T-cell (primary cell): ENCODE results near the gene RAB11A. TPM values are rescaled to one million over a fixed set of nuclear protein-coding genes. Genes with fewer than 3 reads are reported as not detected.
A peak's percentile ranks its signal among the peaks of the same experiment; 100 is the strongest.

Experiments
- ATAC-seq, 4 experiments: fragments of 200-7000 bp in 3 of 4; fragments of 150-1000 bp in 1 of 4; cut with Tn5 transposase; replicated peaks in 1 of 4; 1 replicate in 3 of 4; 2 replicates in 1 of 4; pipeline ENCODE4 v1.10.0; 2021; ENCODE audit warnings: moderate library complexity in 3 of 4, mild to moderate bottlenecking in 2 of 4, moderate number of reproducible peaks in 1 of 4
- CTCF ChIA-PET, 2 donors: fragments of 300-600 bp; sonication (Branson Sonifier 250); formaldehyde crosslinking; loops; one replicate each; lab custom pipeline; 2022; ENCODE audit warnings: antibody characterized with exemption in 2 of 2; lab: Charles Lee
- POLR2A ChIA-PET, 2 donors: fragments of 300-600 bp; sonication (Branson Sonifier 250); formaldehyde crosslinking; loops; one replicate each; lab custom pipeline; 2022; ENCODE audit warnings: antibody characterized with exemption in 2 of 2; lab: Charles Lee
- DNase-seq, 35 experiments: peaks; one replicate each; pipeline versions ENCODE4 v3.0.0 to v3.0.0-alpha.2; 2013 to 2023
- H3K27ac ChIP-seq: one replicate; pipeline ENCODE4 v1.5.1; 2013; ENCODE audit warnings: low read length
- H3K27me3 ChIP-seq, 2 experiments: replicated peaks in 1 of 2; 1 replicate in 1 of 2; 2 replicates in 1 of 2; pipeline versions ENCODE4 v1.6.1 to v1.7.0; 2013; ENCODE audit warnings: low read length in 1 of 2, mixed read lengths in 1 of 2; ENCODE audit not compliant: control insufficient read depth in 2 of 2, insufficient read depth in 2 of 2; ENCODE audit errors: extremely low read depth in 1 of 2
- H3K36me3 ChIP-seq, 2 donors: 1 replicate in 1 of 2; 2 replicates in 1 of 2; pipeline versions ENCODE4 v1.6.1 to v1.7.0; 2013; ENCODE audit warnings: low read length in 1 of 2; ENCODE audit not compliant: control insufficient read depth in 2 of 2, insufficient read depth in 1 of 2; ENCODE audit errors: extremely low read depth in 1 of 2
- H3K4me1 ChIP-seq, 2 experiments: 1 replicate in 1 of 2; 2 replicates in 1 of 2; pipeline versions ENCODE4 v1.6.1 to v1.7.0; 2013; ENCODE audit warnings: low read length in 2 of 2, mixed read lengths in 1 of 2; ENCODE audit not compliant: insufficient read depth in 2 of 2, control insufficient read depth in 1 of 2; ENCODE audit errors: extremely low read depth in 1 of 2
- H3K4me3 ChIP-seq, 2 donors: 1 replicate in 1 of 2; 2 replicates in 1 of 2; pipeline versions ENCODE4 v1.5.1 to v1.7.0; 2013; ENCODE audit warnings: mild to moderate bottlenecking in 2 of 2, low read length in 1 of 2, moderate library complexity in 1 of 2; ENCODE audit not compliant: control insufficient read depth in 1 of 2; ENCODE audit errors: extremely low read depth in 1 of 2
- H3K9me3 ChIP-seq: 2 replicates; pipeline ENCODE4 v1.7.0; 2013
- H3K27ac Mint-ChIP-seq, 2 donors: one replicate each; pipeline ENCODE4 v1.8.0; 2020 to 2021; ENCODE audit warnings: mild to moderate bottlenecking in 2 of 2, mixed read lengths in 2 of 2
- H3K27me3 Mint-ChIP-seq, 2 donors: one replicate each; pipeline ENCODE4 v1.8.0; 2021 to 2022; ENCODE audit warnings: mixed read lengths in 2 of 2
- H3K36me3 Mint-ChIP-seq: one replicate; pipeline ENCODE4 v1.8.0; 2021; ENCODE audit warnings: mixed read lengths
- H3K4me1 Mint-ChIP-seq, 3 donors: one replicate each; pipeline ENCODE4 v1.8.0; 2020 to 2022; ENCODE audit warnings: mixed read lengths in 3 of 3, mild to moderate bottlenecking in 1 of 3
- H3K4me3 Mint-ChIP-seq, 3 donors: one replicate each; pipeline ENCODE4 v1.8.0; 2020 to 2022; ENCODE audit warnings: mild to moderate bottlenecking in 3 of 3, mixed read lengths in 3 of 3, moderate library complexity in 3 of 3
- H3K9me3 Mint-ChIP-seq, 3 donors: one replicate each; pipeline ENCODE4 v1.8.0; 2020 to 2022; ENCODE audit warnings: mixed read lengths in 3 of 3
- WGBS: methylation state at CpG from one replicate; pipeline ENCODE4 v1.1.5; 2013; ENCODE audit warnings: missing lambda C conversion rate; ENCODE audit not compliant: insufficient coverage; 5-methylcytosine and 5-hydroxymethylcytosine counted together
- total RNA-seq, 35 experiments: library from RNA in 6 of 35; stranded (reverse) in 6 of 35; fragments of 120-200 nt in 1 of 35; gene quantifications; one replicate each; pipeline versions ENCODE4 v1.2.1 to v1.2.4 and lab custom pipeline; 2013 to 2026

RAB11A gene
- total RNA-seq, 5 donors from 2014 or later (not counting 1 experiment from before 2014, with no cell fraction given), result 82.4 to 103 (median 97.5) TPM

- peaks cover 51% of the 10 kb centered on the region for H3K36me3 Mint-ChIP-seq
- ATAC-seq, result no peak
- H3K27ac ChIP-seq, result no peak overlapping the region
- peak in 1 of 35 experiments; percentile 25 for DNase-seq
- POLR2A ChIA-PET, result interaction anchor here in 1 of 2 donors (0.7 kb wide), 1 partner anchor 34 kb away, joined by 3 read pairs; no protein-coding TSS in a partner anchor
- H3K9me3 Mint-ChIP-seq, result no peaks in the 10 kb centered on the region
- peak overlapping the region; percentile 19 to 76 for H3K27ac Mint-ChIP-seq
- H3K27me3 Mint-ChIP-seq, result no peaks in the 10 kb centered on the region
- H3K4me3 Mint-ChIP-seq, result no peak overlapping the region
- H3K4me1 ChIP-seq, result peaks cover 22 to 59% of the 10 kb centered on the region in 2 experiments
- H3K4me1 Mint-ChIP-seq, result peaks cover 76 to 87% (median 82%) of the 10 kb centered on the region in 3 donors
- CTCF ChIA-PET, result interaction anchor here (0.6 to 1.2 kb wide), 3 partner anchors 14 to 376 kb away, joined by 3 read pairs; no protein-coding TSS in a partner anchor
- H3K36me3 ChIP-seq, result peaks cover 0 to 29% of the 10 kb centered on the region in 2 donors
- H3K9me3 ChIP-seq, result no peaks in the 10 kb centered on the region
- H3K4me3 ChIP-seq, result no peak overlapping the region
- no peaks in the 10 kb centered on the region for H3K27me3 ChIP-seq
Observed at GRCh38 chr15:65884511-65884910, 15.2 kb downstream of the RAB11A start.

- peak overlapping the region; percentile 46 to 73 for H3K27ac Mint-ChIP-seq
- peaks cover 51% of the 10 kb centered on the region for H3K36me3 Mint-ChIP-seq
- no peaks in the 10 kb centered on the region for H3K9me3 ChIP-seq
- H3K27ac ChIP-seq, result no peak overlapping the region
- CTCF ChIA-PET, result no interaction called here
- peaks cover 80 to 88% (median 81%) of the 10 kb centered on the region in 3 donors for H3K4me1 Mint-ChIP-seq
- H3K9me3 Mint-ChIP-seq, result no peaks in the 10 kb centered on the region
- H3K4me3 Mint-ChIP-seq, result no peak overlapping the region
- WGBS, result 96% methylated on average over 3 of the region's 4 CpGs
- peaks cover 0 to 19% of the 10 kb centered on the region in 2 donors for H3K36me3 ChIP-seq
- H3K4me1 ChIP-seq, result peaks cover 22 to 59% of the 10 kb centered on the region in 2 experiments
- DNase-seq (no peak), ATAC-seq (no peak)
- POLR2A ChIA-PET, result no interaction called here
- no peaks in the 10 kb centered on the region for H3K27me3 Mint-ChIP-seq
- H3K27me3 ChIP-seq, result no peaks in the 10 kb centered on the region
- no peak overlapping the region for H3K4me3 ChIP-seq
Observed at GRCh38 chr15:65885668-65886218, 16.5 kb downstream of the RAB11A start.

- Mint-ChIP-seq H3K4me1 (peaks cover 65 to 82% (median 76%) of the 10 kb centered on the region in 3 donors), H3K4me3 (peak overlapping the region; percentile 11 to 65 (median 29)), H3K27ac (peak overlapping the region; percentile 88 to 93), H3K27me3 (no peaks in the 10 kb centered on the region), H3K36me3 (peaks cover 53% of the 10 kb centered on the region), H3K9me3 (no peaks in the 10 kb centered on the region)
- DNase-seq (peak in 27 of 35 experiments; percentile 10 to 76 (median 36)), ATAC-seq (peak; percentile 89 to 98 (median 96))
- H3K27me3 ChIP-seq, result no peaks in the 10 kb centered on the region
- H3K4me1 ChIP-seq, result peaks cover 16 to 46% of the 10 kb centered on the region in 2 experiments
- POLR2A ChIA-PET, result interaction anchor here (0.6 to 0.7 kb wide), 3 partner anchors 19 to 584 kb away, joined by 3 to 4 read pairs (median 3); no protein-coding TSS in a partner anchor
- no peaks in the 10 kb centered on the region for H3K9me3 ChIP-seq
- CTCF ChIA-PET, result interaction anchor here in 1 of 2 donors (1.2 kb wide), 1 partner anchor 19 kb away, joined by 4 read pairs; the partner anchor contains the start of gene RAB11A
- H3K4me3 ChIP-seq, result no peak overlapping the region
- WGBS, result 0% methylated on average over 3 of the region's 3 CpGs
- peaks cover 0 to 18% of the 10 kb centered on the region in 2 donors for H3K36me3 ChIP-seq
- H3K27ac ChIP-seq, result peak overlapping the region; percentile 50
Observed at GRCh38 chr15:65887565-65887964, 18.3 kb downstream of the RAB11A start.

- H3K27me3 ChIP-seq, result no peaks in the 10 kb centered on the region
- peaks cover 0 to 22% of the 10 kb centered on the region in 2 donors for H3K36me3 ChIP-seq
- H3K27ac ChIP-seq, result peak overlapping the region; percentile 50
- no peaks in the 10 kb centered on the region for H3K9me3 Mint-ChIP-seq
- H3K36me3 Mint-ChIP-seq, result peaks cover 52% of the 10 kb centered on the region
- ATAC-seq (peak in 1 of 4 experiments; percentile 29), DNase-seq (peak in 1 of 35 experiments; percentile 41)
- no CpG with 5 or more reads among the region's 3 CpGs for WGBS
- no peak overlapping the region for H3K4me3 ChIP-seq
- H3K27ac Mint-ChIP-seq, result peak overlapping the region; percentile 88 to 93
- no peak overlapping the region for H3K4me3 Mint-ChIP-seq
- CTCF ChIA-PET, result interaction anchor here in 1 of 2 donors (0.7 kb wide), 1 partner anchor 370 kb away, joined by 3 read pairs; no protein-coding TSS in a partner anchor
- H3K27me3 Mint-ChIP-seq, result no peaks in the 10 kb centered on the region
- peaks cover 52 to 71% (median 63%) of the 10 kb centered on the region in 3 donors for H3K4me1 Mint-ChIP-seq
- no peaks in the 10 kb centered on the region for H3K9me3 ChIP-seq
- POLR2A ChIA-PET, result no interaction called here
- H3K4me1 ChIP-seq, result peaks cover 13 to 39% of the 10 kb centered on the region in 2 experiments
Observed at GRCh38 chr15:65888981-65889380, 19.7 kb downstream of the RAB11A start.

GRCh38 chr15:65893060-65893459, 23.8 kb downstream of the RAB11A start:
- POLR2A ChIA-PET, result no interaction called here
- peaks cover 0 to 23% of the 10 kb centered on the region in 2 donors for H3K36me3 ChIP-seq
- CTCF ChIA-PET, result no interaction called here

GRCh38 chr15:65896236-65896635, 26.9 kb downstream of the RAB11A start:
- Histone ChIP-seq H3K27ac (no peak overlapping the region), H3K4me1 (no peaks in the 10 kb centered on the region), H3K27me3 (no peaks in the 10 kb centered on the region), H3K36me3 (peaks cover 8 to 35% of the 10 kb centered on the region in 2 donors), H3K4me3 (no peak overlapping the region), H3K9me3 (no peaks in the 10 kb centered on the region)
- 83% methylated on average over 1 of the region's 2 CpGs for WGBS
- H3K27ac Mint-ChIP-seq, result no peak overlapping the region
- no peaks in the 10 kb centered on the region for H3K9me3 Mint-ChIP-seq
- POLR2A ChIA-PET, result no interaction called here
- no peak overlapping the region for H3K4me3 Mint-ChIP-seq
- no peak for ATAC-seq
- peaks cover 0 to 10% (median 6%) of the 10 kb centered on the region in 3 donors for H3K4me1 Mint-ChIP-seq
- CTCF ChIA-PET, result no interaction called here
- H3K36me3 Mint-ChIP-seq, result peaks cover 51% of the 10 kb centered on the region
- no peaks in the 10 kb centered on the region for H3K27me3 Mint-ChIP-seq
- DNase-seq, result no peak

More at GRCh38 chr15:65893060-65893459, 23.8 kb downstream of the RAB11A start:
- H3K36me3 Mint-ChIP-seq, result peaks cover 45% of the 10 kb centered on the region
- no peak overlapping the region for H3K4me3 ChIP-seq
- DNase-seq (no peak), ATAC-seq (no peak)
- H3K27me3 Mint-ChIP-seq, result no peaks in the 10 kb centered on the region
- peaks cover 3 to 15% of the 10 kb centered on the region in 2 experiments for H3K4me1 ChIP-seq
- H3K9me3 ChIP-seq, result no peaks in the 10 kb centered on the region
- no peaks in the 10 kb centered on the region for H3K27me3 ChIP-seq
- no CpG with 5 or more reads among the region's 5 CpGs for WGBS
- no peak overlapping the region for H3K27ac ChIP-seq
- H3K27ac Mint-ChIP-seq, result no peak overlapping the region
- peaks cover 15 to 35% (median 32%) of the 10 kb centered on the region in 3 donors for H3K4me1 Mint-ChIP-seq
- H3K9me3 Mint-ChIP-seq, result no peaks in the 10 kb centered on the region
- H3K4me3 Mint-ChIP-seq, result no peak overlapping the region
